Tibial nerve (tissue), 4 donors: Measurements from ENCODE around the gene LSR.

Experiments used
- EP300 ChIP-seq, 2 donors: sonication (generic); formaldehyde crosslinking; IDR thresholded peaks; one replicate each; pipeline ENCODE4 v1.6.1; 2017; ENCODE audit warnings: antibody characterized with exemption in 2 of 2, mild to moderate bottlenecking in 1 of 2
- POLR2A ChIP-seq, 2 donors: fragments of 450-650 bp; IDR thresholded peaks; one replicate each; pipeline ENCODE4 v1.6.1; 2017; ENCODE audit warnings: antibody characterized with exemption in 2 of 2, mild to moderate bottlenecking in 2 of 2, moderate library complexity in 2 of 2
- TF ChIP-seq, protein P1 (sequence below), 5 experiments: fragments of 200-600 bp in 3 of 5; fragments of 450-650 bp in 2 of 5; sonication (generic) in 3 of 5; IDR thresholded peaks; one replicate each; pipeline ENCODE4 v1.5.1; 2016 to 2019; ENCODE audit warnings: antibody characterized with exemption in 5 of 5, mild to moderate bottlenecking in 3 of 5, moderate library complexity in 2 of 5

- TF ChIP-seq EP300 (IDR thresholded peaks at IDR 0.05), result no peak
- TF ChIP-seq, protein P1, sequence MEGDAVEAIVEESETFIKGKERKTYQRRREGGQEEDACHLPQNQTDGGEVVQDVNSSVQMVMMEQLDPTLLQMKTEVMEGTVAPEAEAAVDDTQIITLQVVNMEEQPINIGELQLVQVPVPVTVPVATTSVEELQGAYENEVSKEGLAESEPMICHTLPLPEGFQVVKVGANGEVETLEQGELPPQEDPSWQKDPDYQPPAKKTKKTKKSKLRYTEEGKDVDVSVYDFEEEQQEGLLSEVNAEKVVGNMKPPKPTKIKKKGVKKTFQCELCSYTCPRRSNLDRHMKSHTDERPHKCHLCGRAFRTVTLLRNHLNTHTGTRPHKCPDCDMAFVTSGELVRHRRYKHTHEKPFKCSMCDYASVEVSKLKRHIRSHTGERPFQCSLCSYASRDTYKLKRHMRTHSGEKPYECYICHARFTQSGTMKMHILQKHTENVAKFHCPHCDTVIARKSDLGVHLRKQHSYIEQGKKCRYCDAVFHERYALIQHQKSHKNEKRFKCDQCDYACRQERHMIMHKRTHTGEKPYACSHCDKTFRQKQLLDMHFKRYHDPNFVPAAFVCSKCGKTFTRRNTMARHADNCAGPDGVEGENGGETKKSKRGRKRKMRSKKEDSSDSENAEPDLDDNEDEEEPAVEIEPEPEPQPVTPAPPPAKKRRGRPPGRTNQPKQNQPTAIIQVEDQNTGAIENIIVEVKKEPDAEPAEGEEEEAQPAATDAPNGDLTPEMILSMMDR (IDR thresholded peaks at IDR 0.05), result no peak
- no peak for TF ChIP-seq POLR2A (IDR thresholded peaks at IDR 0.05)
Measured at GRCh38 chr19:35308910-35309309, 60.1 kb downstream of the LSR start.
